Neutrophil (primary cell): ENCODE data around the gene LYZL6.

Source experiments
- H3K27ac ChIP-seq: fragments of 200-600 bp; sonication (generic); 2 replicates; pipeline ENCODE4 v1.5.1; 2016; ENCODE audit warnings: mild to moderate bottlenecking, moderate library complexity
- H3K27me3 ChIP-seq: fragments of 200-600 bp; sonication (generic); 2 replicates; pipeline ENCODE4 v1.6.0; 2016; ENCODE audit warnings: mild to moderate bottlenecking
- H3K36me3 ChIP-seq: fragments of 200-600 bp; sonication (generic); 2 replicates; pipeline ENCODE4 v1.5.1; 2017
- H3K4me1 ChIP-seq, 2 experiments: fragments of 200-600 bp in 1 of 2; sonication (generic) in 1 of 2; 1 replicate in 1 of 2; 2 replicates in 1 of 2; pipeline versions ENCODE4 v1.5.1 to v1.6.1; 2013 to 2016; ENCODE audit warnings: low read depth in 1 of 2, low read length in 1 of 2, mild to moderate bottlenecking in 1 of 2, moderate library complexity in 1 of 2; ENCODE audit not compliant: control insufficient read depth in 1 of 2, insufficient read depth in 1 of 2
- H3K4me3 ChIP-seq, 2 experiments: fragments of 200-600 bp in 1 of 2; sonication (generic) in 1 of 2; 1 replicate in 1 of 2; 2 replicates in 1 of 2; pipeline ENCODE4 v1.5.1; 2013 to 2016; ENCODE audit warnings: low read depth in 1 of 2, low read length in 1 of 2, mild to moderate bottlenecking in 1 of 2, moderate library complexity in 1 of 2
- H3K9me3 ChIP-seq: fragments of 200-600 bp; sonication (generic); 2 replicates; pipeline ENCODE4 v1.5.1; 2016
- TF ChIP-seq, protein P1 (sequence below): fragments of 200-600 bp; sonication (generic); IDR thresholded peaks from 2 replicates; pipeline ENCODE4 v1.5.1; 2016; ENCODE audit warnings: antibody characterized with exemption

LYZL6 gene

DNA sequence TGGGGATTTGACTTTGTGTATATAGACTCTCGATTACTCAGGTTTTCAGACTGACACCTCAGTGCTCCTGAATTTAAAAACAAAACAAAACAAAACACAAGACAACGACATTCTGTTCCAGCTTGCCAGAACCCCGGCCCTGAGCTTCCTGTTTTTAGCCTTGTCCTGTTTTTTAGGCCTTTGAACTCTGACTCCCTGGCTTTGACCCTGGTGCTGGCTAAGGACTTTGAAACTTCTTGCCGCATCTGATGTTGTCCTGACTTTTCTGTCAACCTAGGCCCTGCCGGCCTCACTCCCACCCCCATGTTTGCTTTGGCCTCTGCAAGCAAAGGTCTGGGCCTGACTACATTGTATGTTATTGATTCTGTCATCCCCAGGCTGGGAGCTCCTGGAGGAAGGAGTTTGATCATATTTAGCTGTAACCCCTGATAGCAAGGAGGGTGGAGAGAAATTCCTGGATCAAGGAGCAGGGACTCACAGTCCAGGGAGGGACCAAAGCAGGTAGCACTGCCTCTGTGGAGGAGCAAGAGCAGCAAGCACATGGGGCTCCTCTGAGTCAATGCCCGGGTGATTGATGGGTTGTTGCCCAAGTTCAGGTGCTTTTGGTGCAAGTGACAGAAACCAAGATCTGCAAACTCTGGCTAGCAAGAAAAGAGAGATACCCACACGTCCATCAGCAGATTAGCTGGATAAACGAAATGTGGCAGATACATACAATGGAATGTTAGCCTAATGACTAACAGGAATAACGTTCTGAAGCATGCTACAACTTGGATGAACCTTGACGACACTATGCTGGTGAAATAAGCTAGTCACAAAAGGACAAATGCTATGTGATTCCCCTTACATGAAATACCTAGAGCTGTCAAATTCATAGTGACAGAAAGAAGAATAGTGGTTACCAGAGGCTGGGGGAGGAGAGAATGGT, 30.1 kb upstream of the LYZL6 start:
- Histone ChIP-seq H3K36me3 (no peaks in the 10 kb centered on the region), H3K9me3 (no peaks in the 10 kb centered on the region), H3K4me3 (no peak overlapping the region), H3K27ac (no peak overlapping the region), H3K27me3 (no peaks in the 10 kb centered on the region), H3K4me1 (no peaks in the 10 kb centered on the region)
- TF ChIP-seq, protein P1, sequence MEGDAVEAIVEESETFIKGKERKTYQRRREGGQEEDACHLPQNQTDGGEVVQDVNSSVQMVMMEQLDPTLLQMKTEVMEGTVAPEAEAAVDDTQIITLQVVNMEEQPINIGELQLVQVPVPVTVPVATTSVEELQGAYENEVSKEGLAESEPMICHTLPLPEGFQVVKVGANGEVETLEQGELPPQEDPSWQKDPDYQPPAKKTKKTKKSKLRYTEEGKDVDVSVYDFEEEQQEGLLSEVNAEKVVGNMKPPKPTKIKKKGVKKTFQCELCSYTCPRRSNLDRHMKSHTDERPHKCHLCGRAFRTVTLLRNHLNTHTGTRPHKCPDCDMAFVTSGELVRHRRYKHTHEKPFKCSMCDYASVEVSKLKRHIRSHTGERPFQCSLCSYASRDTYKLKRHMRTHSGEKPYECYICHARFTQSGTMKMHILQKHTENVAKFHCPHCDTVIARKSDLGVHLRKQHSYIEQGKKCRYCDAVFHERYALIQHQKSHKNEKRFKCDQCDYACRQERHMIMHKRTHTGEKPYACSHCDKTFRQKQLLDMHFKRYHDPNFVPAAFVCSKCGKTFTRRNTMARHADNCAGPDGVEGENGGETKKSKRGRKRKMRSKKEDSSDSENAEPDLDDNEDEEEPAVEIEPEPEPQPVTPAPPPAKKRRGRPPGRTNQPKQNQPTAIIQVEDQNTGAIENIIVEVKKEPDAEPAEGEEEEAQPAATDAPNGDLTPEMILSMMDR, result no peak

DNA sequence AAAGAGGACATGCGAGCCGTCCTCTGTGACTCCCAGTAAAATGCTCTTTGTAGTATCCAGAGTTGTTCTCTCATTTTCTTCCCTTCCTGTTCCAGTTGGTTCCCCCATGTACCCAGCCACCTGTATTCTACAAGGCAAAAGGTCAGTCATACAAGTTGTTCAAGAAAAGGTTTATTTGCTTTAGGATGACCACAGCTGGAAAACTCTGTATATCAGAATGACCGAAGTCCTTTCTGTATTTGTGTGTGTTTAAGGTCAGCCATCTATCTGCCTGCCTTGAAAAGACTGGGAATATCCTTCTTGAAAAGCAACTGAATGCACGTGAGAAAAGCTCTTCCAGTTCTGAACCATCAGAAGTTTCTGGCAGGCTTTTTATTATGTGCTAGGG, 29.4 kb upstream of the LYZL6 start:
- Histone ChIP-seq H3K4me1 (no peaks in the 10 kb centered on the region), H3K9me3 (no peaks in the 10 kb centered on the region), H3K27me3 (no peaks in the 10 kb centered on the region), H3K27ac (no peak overlapping the region), H3K4me3 (no peak overlapping the region), H3K36me3 (no peaks in the 10 kb centered on the region)
- TF ChIP-seq, protein P1, result no peak

DNA sequence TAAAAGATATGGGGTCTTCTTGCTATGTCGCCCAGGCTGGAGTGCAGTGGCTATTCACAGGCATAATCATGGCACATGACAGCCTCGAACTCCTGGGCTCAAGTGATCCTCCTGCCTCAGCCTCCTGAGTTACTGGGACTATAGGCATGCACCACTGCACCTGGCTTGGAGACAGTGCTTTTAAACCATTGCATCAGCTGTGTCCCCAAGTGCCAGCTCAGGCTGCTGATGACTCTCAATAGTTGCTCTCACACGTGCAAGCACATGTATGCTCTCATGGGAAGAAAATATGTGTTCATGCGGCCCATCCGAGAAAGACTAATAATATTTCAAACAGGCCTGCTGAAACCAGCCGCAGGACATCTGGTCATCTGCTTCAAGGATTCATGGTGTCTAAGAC, 29.0 kb upstream of the LYZL6 start:
- Histone ChIP-seq H3K27me3 (no peaks in the 10 kb centered on the region), H3K27ac (no peak overlapping the region), H3K36me3 (no peaks in the 10 kb centered on the region), H3K9me3 (no peaks in the 10 kb centered on the region), H3K4me1 (no peaks in the 10 kb centered on the region), H3K4me3 (no peak overlapping the region)
- TF ChIP-seq, protein P1, result no peak

DNA sequence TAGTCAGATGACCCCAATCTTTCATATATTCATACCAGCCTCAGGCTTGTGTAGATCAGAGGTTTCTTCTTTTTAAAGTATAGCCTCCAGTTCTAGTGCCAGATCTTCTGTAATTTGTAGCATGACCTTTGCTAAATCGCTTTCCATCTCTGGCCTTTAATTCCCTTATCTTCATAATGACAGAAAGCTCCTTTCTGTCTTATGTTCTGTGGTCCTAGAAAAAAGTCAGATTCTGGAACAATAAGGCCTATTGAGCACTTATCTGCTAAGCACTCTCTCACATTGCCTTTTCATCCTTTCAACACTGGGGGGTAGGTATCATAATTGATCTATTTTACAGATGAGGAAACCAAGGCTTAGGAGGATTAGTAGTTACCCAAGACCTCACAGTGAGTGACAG, 28.6 kb upstream of the LYZL6 start:
- Histone ChIP-seq H3K4me3 (no peak overlapping the region), H3K36me3 (no peaks in the 10 kb centered on the region), H3K27ac (no peak overlapping the region), H3K27me3 (no peaks in the 10 kb centered on the region), H3K9me3 (no peaks in the 10 kb centered on the region), H3K4me1 (no peaks in the 10 kb centered on the region)
- TF ChIP-seq, protein P1, result no peak

DNA sequence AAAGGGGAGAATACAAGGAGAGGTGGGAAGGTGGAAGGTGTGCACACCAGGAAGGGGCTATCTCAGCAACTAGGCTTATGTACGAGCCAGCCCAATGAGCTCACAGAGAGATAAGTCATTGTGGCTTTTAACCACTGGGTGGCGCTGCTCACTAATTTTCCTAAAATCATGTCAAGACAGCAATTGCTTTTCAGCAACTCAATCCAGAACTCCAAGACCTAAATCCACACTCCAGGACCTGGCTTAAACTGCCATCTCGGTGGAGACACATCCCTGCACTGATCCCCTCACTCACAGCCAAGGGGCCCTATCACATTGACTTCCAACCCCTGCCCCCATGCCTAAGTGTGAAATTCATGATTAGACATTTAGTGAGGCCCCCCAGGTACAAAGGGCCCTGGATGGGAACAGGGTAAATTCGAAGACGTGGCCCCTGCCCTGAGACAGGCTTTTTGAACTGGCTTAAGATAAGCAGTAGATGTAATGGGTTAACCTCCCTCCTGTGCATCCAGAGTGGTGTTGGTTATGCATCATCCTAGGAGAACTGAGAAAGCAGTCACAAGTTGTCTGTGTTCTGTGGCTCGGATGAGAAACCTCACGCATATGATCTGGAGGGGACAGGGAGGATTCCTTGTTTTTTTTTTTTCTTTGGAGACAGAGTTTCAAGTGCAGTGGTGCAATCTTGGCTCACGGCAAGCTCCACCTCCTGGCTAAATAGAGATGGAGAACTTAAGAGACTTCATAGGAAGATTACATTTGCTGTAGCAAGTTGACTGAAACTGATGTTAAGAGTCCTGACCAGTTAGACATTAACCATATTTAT, 26.3 kb upstream of the LYZL6 start:
- Histone ChIP-seq H3K9me3 (no peaks in the 10 kb centered on the region), H3K27me3 (no peaks in the 10 kb centered on the region), H3K4me3 (no peak overlapping the region), H3K4me1 (no peaks in the 10 kb centered on the region), H3K36me3 (no peaks in the 10 kb centered on the region), H3K27ac (no peak overlapping the region)
- TF ChIP-seq, protein P1, result peak; percentile 71
